Mononuclear cell (primary cell): ENCODE results near the gene C2. TPM values are rescaled to one million over a fixed set of nuclear protein-coding genes. Genes with fewer than 3 reads are reported as not detected.

Source experiments
- H3K27me3 ChIP-seq: 2 replicates; pipeline ENCODE4 v1.6.0; 2011; ENCODE audit warnings: low read length, control low read depth; ENCODE audit not compliant: insufficient read depth
- H3K4me1 ChIP-seq: 2 replicates; pipeline ENCODE4 v1.5.1; 2011; ENCODE audit warnings: mild to moderate bottlenecking, low read length, control low read depth; ENCODE audit not compliant: insufficient read depth
- H3K4me3 ChIP-seq: 2 replicates; pipeline ENCODE4 v1.5.1; 2011; ENCODE audit warnings: mild to moderate bottlenecking, low read length, moderate library complexity
- H3K9me3 ChIP-seq: 2 replicates; pipeline ENCODE4 v1.5.1; 2011; ENCODE audit warnings: low read depth, mild to moderate bottlenecking, control low read depth, low read length
- total RNA-seq: library from RNA; depleted of rRNA; stranded (reverse); fragments of >200 nt; gene quantifications from one replicate; pipeline ENCODE4 v1.2.3, GENCODE V29; 2012

C2 gene
- total RNA-seq, 1 donor: 2.5 TPM

GRCh38 chr6:31952890-31953289 lies 25.4 kb downstream of the C2 start:
- no peaks in the 10 kb centered on the region for H3K9me3 ChIP-seq
- no peak overlapping the region for H3K4me3 ChIP-seq
- H3K27me3 ChIP-seq: no peaks in the 10 kb centered on the region
- peaks cover 2% of the 10 kb centered on the region for H3K4me1 ChIP-seq

GRCh38 chr6:31954511-31954910 lies 27.0 kb downstream of the C2 start:
- H3K4me3 ChIP-seq: no peak overlapping the region
- no peaks in the 10 kb centered on the region for H3K27me3 ChIP-seq
- H3K4me1 ChIP-seq: peaks cover 13% of the 10 kb centered on the region

DNA sequence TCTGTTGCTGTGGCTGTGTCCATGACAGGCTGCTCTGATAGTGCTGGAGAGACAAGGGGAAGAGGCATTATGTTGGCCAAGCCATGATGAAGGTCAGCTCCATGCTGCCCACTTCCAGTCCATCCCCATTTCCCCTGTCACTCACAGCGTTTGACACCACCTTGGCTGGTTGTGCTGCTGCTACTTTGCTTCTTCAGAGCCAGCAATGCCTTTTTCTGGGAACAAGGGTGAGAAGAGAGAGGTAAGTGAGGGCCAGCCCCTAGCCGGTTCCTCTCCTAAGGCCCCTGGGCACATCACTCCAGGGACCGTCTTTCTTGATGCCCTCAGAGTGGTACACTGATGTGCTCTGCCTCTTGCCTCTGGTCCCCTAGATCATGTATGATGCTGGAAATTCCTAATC lies 29.3 kb downstream of the C2 start:
- no peaks in the 10 kb centered on the region for H3K9me3 ChIP-seq
- no peak overlapping the region for H3K4me3 ChIP-seq
- no peaks in the 10 kb centered on the region for H3K27me3 ChIP-seq
- peaks cover 21% of the 10 kb centered on the region for H3K4me1 ChIP-seq

More at GRCh38 chr6:31954511-31954910, 27.0 kb downstream of the C2 start:
- H3K9me3 ChIP-seq: no peaks in the 10 kb centered on the region

- Histone ChIP-seq H3K9me3 (no peaks in the 10 kb centered on the region), H3K4me1 (peaks cover 21% of the 10 kb centered on the region), H3K27me3 (no peaks in the 10 kb centered on the region), H3K4me3 (peak overlapping the region; percentile 90)
Measured at GRCh38 chr6:31958412-31958740, 30.9 kb downstream of the C2 start.

- peak within 1 kb of the TSS; percentile 90 for H3K4me3 ChIP-seq
- no peaks in the 10 kb centered on the region for H3K27me3 ChIP-seq
- peaks cover 21% of the 10 kb centered on the region for H3K4me1 ChIP-seq
- H3K9me3 ChIP-seq: no peaks in the 10 kb centered on the region
Measured at GRCh38 chr6:31958741-31959739, 31.5 kb downstream of the C2 start, which contains the start of the genes NELFE and SKIC2. Gene NELFE (minus strand): TSS chr6:31958971. CDS start chr6:31958446, 525 bp downstream. Gene SKIC2 (plus strand): TSS chr6:31959175. CDS start chr6:31959193, 18 bp downstream.

DNA sequence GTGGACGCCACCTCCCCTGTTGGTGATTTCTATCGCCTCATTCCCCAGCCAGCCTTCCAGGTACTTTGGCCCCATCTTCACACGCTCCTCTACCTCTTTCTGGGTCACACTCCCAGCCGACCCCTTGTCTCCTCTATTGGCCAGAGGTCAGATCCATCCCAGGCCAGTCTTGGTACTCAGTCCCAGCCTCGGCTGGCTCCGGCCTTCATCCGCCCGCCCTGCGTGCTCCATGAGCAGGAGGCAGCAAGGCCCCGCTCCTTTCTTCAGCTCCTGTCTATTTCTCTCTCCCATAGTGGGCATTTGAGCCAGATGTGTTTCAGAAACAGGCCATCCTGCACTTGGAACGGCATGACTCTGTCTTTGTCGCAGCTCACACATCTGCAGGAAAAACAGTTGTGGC lies 34.1 kb downstream of the C2 start:
- Histone ChIP-seq H3K27me3 (no peaks in the 10 kb centered on the region), H3K4me1 (peaks cover 21% of the 10 kb centered on the region), H3K4me3 (no peak overlapping the region), H3K9me3 (no peaks in the 10 kb centered on the region)

DNA sequence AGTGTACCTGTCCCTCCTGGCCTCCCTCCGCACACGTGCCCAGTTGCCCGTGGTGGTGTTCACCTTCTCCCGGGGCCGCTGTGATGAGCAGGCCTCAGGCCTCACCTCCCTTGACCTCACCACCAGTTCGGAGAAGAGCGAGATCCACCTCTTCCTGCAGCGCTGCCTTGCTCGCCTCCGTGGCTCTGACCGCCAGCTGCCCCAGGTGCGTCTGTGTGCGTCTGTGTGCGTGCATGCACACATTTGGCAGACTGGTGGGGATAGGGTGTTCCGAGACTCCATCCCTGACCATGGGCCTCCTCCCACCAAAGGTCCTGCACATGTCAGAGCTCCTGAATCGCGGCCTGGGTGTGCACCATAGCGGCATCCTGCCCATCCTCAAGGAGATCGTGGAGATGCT lies 36.4 kb downstream of the C2 start:
- no peaks in the 10 kb centered on the region for H3K9me3 ChIP-seq
- peaks cover 12% of the 10 kb centered on the region for H3K4me1 ChIP-seq
- H3K27me3 ChIP-seq: no peaks in the 10 kb centered on the region
- no peak overlapping the region for H3K4me3 ChIP-seq

GRCh38 chr6:31965700-31966099 lies 38.2 kb downstream of the C2 start:
- Histone ChIP-seq H3K9me3 (no peaks in the 10 kb centered on the region), H3K4me3 (no peak overlapping the region), H3K4me1 (peaks cover 2% of the 10 kb centered on the region), H3K27me3 (no peaks in the 10 kb centered on the region)

DNA sequence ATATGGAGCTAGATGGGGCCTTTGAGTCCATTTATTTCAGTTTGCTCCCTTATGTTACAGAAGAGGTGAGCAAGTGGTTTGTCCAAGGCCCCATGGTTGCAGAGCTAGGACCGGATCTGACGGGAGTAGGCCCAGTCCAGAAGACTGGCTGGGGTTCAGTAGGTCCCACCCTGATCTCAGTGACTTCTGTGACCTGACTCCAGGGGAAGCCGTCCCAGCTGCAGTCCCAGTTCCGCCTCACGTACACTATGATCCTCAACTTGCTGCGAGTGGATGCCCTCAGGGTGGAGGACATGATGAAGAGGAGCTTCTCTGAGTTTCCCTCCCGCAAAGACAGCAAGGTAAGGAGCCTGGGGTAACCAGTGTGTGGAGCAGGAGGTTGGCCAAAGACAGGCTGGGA lies 39.0 kb downstream of the C2 start:
- Histone ChIP-seq H3K4me1 (peaks cover 10% of the 10 kb centered on the region), H3K27me3 (no peaks in the 10 kb centered on the region), H3K4me3 (no peak overlapping the region), H3K9me3 (no peaks in the 10 kb centered on the region)

DNA sequence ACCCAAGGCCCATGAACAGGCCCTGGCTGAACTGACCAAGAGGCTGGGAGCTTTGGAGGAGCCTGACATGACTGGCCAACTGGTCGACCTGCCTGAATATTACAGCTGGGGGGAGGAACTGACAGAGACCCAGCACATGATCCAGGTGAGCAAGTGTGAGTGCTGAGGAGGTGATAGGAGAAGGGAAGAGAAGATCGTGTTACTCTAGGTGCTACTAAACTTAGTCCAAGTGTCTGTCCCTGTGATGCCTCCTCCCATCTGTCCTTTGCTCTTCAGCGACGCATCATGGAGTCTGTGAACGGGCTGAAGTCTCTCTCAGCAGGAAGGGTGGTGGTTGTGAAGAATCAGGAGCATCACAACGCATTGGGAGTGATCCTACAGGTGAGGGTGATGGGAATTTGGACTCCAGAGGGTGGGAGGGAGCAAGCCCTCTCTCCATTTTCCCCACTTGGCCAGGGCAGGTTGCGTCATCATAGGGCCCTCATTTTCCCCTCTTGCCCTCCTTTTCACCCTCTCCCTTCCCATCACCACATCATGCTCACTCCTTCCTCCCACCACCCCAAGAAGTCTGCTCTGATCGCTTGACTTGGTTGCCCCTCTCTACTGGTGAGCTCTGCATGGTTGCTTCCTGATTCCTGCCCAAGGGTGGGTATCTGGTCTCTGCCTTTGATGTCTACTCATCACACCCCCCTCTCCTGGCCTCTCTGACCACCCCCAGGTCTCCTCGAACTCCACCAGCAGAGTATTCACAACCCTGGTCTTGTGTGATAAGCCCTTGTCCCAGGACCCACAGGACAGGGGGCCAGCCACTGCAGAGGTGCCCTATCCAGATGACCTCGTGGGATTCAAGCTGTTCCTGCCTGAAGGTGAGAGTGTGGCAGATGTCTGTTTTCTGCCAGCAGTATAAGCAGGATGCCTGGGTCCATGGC lies 39.7 kb downstream of the C2 start:
- H3K9me3 ChIP-seq: no peaks in the 10 kb centered on the region
- no peaks in the 10 kb centered on the region for H3K27me3 ChIP-seq
- H3K4me1 ChIP-seq: peaks cover 12% of the 10 kb centered on the region
- no peak overlapping the region for H3K4me3 ChIP-seq

DNA sequence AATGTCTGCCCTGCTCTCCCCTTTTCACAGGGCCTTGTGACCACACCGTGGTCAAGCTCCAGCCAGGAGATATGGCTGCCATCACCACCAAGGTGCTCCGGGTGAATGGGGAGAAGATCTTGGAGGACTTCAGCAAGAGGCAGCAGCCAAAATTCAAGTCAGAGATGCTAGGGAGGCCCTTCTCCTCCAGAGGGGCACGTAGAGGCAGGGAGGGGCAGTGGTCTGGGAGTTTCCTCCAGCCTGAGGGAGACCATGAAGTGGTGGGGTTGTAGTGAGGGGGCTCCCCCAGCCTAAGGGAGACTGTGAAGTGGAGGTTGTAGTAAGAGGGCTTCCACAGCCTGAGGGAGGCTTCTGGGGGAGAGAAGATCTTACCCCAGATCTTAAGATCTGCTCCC lies 40.4 kb downstream of the C2 start:
- H3K9me3 ChIP-seq: no peaks in the 10 kb centered on the region

GRCh38 chr6:31968326-31968725 lies 40.8 kb downstream of the C2 start:
- Histone ChIP-seq H3K4me3 (no peak overlapping the region), H3K4me1 (peaks cover 21% of the 10 kb centered on the region), H3K9me3 (no peaks in the 10 kb centered on the region), H3K27me3 (no peaks in the 10 kb centered on the region)

More for the DNA sequence above, 40.4 kb downstream of the C2 start:
- Histone ChIP-seq H3K27me3 (no peaks in the 10 kb centered on the region), H3K4me1 (peaks cover 17% of the 10 kb centered on the region), H3K4me3 (no peak overlapping the region)

- peaks cover 25% of the 10 kb centered on the region for H3K4me1 ChIP-seq
- no peaks in the 10 kb centered on the region for H3K9me3 ChIP-seq
- H3K27me3 ChIP-seq: no peaks in the 10 kb centered on the region
- no peak overlapping the region for H3K4me3 ChIP-seq
Measured at GRCh38 chr6:31968791-31969711, 41.5 kb downstream of the C2 start.
